Measurements from ENCODE around the gene LRRC73.
"Not testable (repeated sequence)": the region's sequence is repeated elsewhere in the genome, so short reads cannot be mapped to it uniquely, and the experiment has no call there.

The LRRC73 gene, protein sequence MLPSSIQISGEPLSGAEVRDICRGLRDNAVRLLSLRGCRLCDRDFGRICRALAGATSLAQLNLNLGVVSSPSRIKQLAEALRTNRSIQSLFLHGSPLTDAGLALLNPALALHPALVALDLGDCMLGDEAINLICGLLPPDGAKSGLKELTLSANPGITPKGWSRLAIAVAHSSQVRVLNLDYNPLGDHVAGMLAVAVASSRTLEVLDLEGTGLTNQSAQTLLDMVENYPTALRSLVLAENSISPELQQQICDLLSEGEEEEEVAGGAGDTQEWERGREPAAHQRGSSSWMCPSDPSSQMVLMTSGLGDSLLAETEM

DNA sequence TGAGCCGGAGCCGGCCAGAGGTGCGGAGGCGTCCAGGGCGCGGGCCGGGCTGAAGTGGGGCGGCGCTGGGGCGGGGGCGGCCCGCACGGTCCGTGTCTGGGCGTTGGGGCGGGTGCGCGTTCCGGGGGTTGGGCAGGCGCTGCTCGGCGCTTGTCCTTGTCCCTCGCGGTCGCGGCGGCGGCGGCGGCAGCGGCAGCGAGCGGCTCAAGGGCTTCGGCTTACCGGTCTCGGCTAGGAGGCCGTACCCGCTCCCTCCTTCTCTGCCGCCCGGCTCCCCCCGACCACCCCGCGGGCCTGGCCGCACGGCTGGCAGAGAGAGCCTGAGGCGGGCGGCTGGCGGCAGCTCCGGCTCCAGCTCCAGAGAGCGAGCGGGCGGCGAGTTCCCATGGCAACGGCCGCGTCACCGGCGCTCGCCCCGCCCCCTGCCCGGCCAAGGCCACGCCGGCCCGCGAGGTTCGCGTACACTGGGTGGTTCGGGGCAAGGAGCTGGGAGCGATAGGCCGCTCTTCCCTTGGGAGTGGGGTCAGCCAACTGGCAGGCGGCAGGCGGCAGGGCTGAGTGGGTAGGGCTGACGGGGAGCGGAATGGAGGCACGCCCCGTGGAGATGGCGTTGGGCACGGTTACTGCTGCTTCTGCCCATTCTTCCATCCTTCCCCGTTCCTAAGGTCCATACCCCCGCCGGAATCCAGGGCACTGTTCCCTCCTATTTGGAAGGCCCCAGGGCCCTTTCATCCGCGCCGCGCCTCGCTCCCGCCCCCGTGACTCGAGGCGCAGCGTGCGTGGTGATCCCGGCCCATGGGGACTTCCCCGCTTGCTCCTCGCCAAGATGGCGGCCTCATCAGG lies at the start of gene LRRC73:
LRRC73 (minus strand) TSS at position 363 of the 843 bp plus-strand sequence. CDS start 561 bp downstream, outside the sequence.
- no peak for FAIRE-seq
- peak; percentile 20 for TF ChIP-seq POLR2A (IDR thresholded peaks at IDR 0.05; ENCODE audit: low read depth, low read length)
- DNase-seq (ENCODE audit: insufficient read length, low spot score): peak; percentile 86

DNA sequence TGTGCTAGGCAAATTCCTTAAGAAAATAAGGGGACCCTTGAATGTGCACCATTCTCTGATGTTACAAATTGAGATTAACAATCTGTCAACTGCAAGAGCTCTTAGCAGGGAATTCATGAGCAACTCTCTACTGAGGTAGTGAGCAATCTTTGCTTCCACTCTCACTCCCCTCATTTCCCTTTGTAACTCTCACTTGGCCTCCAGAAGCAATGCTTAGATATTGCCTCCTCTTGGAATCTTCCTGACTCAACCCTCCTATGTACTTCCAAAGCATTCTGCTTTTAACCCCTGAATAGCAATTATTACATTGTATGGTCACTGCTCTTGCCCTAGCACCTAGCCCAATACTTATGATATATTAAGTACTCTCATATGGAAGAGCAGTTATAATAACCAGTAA lies 49.2 kb upstream of the LRRC73 start:
- no peak for TF ChIP-seq POLR2A (IDR thresholded peaks at IDR 0.05; ENCODE audit: low read depth, low read length)
- no peak for DNase-seq (ENCODE audit: insufficient read length, low spot score)
- FAIRE-seq: no peak

DNA sequence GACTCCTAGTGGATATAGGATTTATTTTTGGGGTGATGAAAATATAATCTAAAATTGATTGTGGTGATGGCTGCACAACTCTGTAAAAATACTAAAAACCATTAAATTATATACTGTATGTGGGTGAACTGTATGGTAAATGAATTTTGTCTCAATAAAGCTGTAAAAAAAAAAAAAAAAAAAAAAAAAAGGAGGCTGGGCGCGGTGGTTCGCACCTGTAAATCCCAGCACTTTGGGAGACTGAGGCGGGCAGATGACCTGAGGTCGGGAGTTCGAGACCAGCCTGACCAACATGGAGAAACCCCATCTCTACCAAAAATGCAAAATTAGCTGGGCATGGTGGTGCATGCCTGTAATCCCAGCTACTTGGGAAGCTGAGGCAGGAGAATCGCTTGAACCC lies 47.5 kb upstream of the LRRC73 start:
- FAIRE-seq: not testable (repeated sequence)

DNA sequence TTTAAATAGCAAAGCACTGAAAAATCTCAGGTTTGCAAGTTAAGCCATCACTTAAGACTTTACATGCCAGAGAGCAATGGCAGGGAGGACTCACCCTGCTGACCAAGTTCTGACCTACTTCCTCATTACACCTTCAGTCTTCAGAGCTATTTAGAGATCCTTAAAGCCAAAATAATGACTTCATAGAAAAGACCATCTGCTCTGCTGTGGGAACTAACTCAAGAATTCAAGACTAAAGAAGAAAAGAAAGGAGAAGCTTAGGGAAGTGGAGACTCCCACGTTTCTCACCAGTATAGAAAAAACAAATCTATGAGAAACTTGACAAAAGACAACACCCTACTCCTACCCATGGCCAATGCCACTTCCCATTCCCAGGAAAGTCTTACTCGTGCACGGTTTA lies 37.1 kb upstream of the LRRC73 start:
- DNase-seq (ENCODE audit: insufficient read length, low spot score) (no peak), FAIRE-seq (no peak)
- no peak for TF ChIP-seq POLR2A (IDR thresholded peaks at IDR 0.05; ENCODE audit: low read depth, low read length)

More for the DNA sequence above, 47.5 kb upstream of the LRRC73 start:
- DNase-seq (ENCODE audit: insufficient read length, low spot score): not testable (repeated sequence)

DNA sequence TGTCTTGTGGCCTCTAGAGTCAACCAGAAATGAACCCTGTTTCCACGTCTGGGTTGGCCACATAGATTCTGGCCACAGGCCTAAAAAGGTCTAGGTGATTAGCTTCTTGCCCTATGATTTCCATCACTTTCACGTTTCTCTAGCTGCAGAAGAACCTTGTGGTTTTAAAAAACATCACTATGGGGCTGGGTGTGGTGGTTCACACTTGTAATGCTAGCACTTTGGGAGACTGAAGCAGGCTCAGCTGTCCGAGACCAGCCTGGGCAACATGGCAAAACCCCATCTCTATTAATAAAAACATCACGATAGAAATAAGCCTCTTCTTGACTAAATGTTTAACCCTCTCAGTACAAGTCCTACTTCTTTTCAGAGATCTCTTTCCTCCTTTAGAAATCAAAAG lies 34.3 kb upstream of the LRRC73 start:
- DNase-seq (ENCODE audit: insufficient read length, low spot score) (no peak), FAIRE-seq (no peak)
- no peak for TF ChIP-seq POLR2A (IDR thresholded peaks at IDR 0.05; ENCODE audit: low read depth, low read length)

DNA sequence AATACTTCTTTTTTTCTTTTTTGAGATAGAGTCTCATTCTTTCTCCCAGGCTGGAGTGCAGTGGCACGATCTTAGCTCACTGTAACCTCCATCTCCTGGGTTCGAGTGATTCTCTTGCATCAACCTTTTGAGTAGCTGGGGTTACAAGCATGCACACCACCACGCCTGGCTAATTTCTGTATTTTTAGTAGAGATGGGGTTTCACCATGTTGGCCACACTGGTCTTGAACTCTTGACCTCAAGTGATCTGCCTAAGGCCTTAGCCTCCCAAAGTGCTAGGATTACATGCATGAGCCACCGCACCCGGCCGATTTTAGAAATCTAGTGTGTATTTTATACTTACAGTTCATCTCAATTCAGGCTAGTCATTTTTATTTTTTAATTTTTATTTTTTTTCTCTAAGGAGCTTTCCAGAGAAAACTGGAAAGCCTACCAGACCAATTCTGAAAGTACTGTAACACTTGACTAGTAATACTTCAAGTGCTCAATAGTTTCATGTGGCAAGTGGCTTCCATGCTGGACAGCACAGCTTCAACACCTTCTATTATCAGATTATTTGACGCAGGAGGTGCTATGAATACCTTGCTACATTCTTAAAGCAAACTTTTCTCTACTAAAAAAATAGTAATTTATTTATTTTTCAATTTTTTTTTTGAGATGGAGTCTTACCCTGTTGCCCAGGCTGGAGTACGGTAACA lies 31.8 kb upstream of the LRRC73 start:
- FAIRE-seq (no peak), DNase-seq (ENCODE audit: insufficient read length, low spot score) (no peak)
- TF ChIP-seq POLR2A (IDR thresholded peaks at IDR 0.05; ENCODE audit: low read depth, low read length): no peak

DNA sequence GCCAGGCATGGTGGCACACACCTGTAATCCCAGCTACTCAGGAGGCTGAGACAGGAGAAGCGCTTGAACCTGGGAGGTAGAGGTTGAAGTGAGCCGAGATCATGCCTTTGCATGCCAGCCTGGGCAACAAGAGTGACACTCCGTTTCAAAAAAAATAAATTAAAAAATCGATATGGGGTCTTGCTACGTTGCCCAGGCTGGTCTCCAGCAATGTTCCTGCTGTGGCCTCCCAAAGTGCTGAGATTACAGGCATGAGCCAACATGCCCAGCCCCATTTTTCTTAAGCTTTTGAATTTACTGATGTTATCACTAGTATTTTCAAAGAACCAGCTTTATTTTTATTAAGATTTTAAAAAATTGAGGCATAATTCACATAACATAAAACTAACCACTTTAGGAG lies 30.4 kb upstream of the LRRC73 start:
- FAIRE-seq (no peak), DNase-seq (ENCODE audit: insufficient read length, low spot score) (no peak)
- no peak for TF ChIP-seq POLR2A (IDR thresholded peaks at IDR 0.05; ENCODE audit: low read depth, low read length)

DNA sequence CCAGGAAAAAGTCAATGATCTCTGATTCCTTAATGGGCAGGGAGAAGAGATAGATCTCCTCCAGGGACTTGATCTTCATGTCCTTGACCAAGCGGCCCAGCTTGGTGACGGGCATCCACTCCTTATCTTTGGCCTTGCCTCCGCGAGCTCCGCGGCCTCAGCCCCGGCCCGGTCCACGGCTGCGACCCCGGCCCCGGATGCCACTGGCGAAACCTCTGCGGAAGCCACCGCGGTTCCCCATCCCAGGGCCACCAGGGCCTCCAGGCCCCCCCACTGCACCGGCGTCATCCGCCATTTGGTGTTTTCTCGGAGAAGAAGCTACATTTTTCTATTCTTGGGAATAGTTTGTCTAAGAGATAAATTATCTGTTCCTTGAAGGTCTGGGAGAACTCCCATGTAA lies 29.3 kb upstream of the LRRC73 start:
- DNase-seq (ENCODE audit: insufficient read length, low spot score); FAIRE-seq: not testable (repeated sequence)

DNA sequence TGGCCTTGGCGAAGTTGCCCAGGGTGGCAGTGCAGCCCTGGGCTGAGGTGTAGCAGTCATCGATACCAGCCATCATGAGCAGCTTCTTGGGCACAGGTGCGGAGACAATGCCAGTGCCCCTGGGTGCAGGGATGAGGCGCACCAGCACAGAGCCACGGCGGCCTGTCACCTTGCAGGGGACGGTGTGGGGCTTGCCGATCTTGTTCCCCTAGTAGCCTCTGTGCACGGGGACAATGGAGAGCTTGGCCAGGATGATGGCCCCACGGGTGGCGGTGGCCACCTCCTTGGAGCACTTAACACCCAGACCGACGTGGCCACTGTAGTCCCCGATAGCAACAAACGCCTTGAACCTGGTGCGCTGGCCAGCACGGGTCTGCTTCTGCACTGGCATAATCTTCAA lies 28.8 kb upstream of the LRRC73 start:
- DNase-seq (ENCODE audit: insufficient read length, low spot score); FAIRE-seq: not testable (repeated sequence)

DNA sequence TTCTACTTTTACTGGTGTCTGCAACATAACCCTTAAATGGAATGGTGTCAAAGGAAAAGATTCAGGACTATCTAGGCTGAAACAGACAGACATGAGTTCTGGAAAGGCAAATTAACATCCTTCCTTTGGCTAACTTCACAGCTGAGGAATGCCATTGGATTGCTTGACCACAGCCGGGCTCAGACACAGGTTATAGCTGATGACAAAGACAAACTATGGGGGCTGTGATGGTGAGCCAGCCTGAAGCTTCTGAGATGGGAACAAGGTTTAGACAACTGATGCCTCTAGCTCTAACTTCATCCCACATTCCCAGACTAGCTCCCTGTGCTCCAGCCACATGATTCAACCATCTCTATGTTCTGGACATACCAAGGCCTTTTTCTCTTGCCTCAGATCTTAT lies 22.1 kb upstream of the LRRC73 start:
- DNase-seq (ENCODE audit: insufficient read length, low spot score) (no peak), FAIRE-seq (no peak)
- TF ChIP-seq POLR2A (IDR thresholded peaks at IDR 0.05; ENCODE audit: low read depth, low read length): no peak

DNA sequence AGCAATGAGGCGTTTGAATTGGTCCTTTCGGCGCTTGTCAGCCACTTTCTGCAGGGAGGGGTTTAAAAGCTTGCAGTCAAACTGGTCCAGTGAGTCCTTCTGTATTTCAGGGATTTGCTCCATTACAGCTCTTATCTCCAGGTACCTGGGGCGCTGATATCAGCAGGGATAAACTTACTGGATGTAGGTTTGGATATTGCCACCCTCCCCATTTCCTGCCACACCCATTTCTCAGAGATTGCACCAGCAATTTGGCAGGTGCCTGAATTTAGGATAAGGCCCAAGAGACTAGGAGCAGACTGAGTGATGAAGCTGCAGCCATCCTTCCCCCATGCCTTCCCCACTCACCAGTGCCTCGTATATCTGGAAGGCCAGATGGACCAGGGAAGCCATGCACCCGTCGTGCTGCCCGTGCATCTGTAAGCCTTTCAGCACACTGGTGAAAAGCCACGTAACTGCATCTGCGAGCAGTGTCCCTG lies 14.4 kb upstream of the LRRC73 start:
- DNase-seq (ENCODE audit: insufficient read length, low spot score) (no peak), FAIRE-seq (no peak)
- TF ChIP-seq POLR2A (IDR thresholded peaks at IDR 0.05; ENCODE audit: low read depth, low read length): no peak

DNA sequence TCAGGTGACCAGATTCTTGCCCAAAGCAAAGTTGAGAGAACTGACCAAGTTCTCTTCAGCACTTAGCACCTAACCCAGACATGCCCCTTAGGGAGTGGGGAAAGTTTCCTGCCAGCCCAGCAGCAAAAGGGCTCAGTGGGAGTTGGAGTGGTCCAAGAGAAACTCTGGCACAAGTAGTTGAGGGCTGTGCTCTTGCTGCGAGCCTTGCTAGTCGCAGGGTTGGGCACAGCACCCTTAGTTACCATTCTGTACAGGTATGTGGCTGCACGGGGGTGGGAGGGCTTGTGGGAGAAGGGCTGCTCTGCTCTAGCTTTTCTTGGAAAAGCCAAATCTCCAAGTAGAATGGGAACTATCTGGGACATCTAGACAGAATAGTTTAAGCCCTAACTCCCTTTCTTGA lies 13.1 kb upstream of the LRRC73 start:
- no peak for TF ChIP-seq POLR2A (IDR thresholded peaks at IDR 0.05; ENCODE audit: low read depth, low read length)
- no peak for DNase-seq (ENCODE audit: insufficient read length, low spot score)
- no peak for FAIRE-seq

DNA sequence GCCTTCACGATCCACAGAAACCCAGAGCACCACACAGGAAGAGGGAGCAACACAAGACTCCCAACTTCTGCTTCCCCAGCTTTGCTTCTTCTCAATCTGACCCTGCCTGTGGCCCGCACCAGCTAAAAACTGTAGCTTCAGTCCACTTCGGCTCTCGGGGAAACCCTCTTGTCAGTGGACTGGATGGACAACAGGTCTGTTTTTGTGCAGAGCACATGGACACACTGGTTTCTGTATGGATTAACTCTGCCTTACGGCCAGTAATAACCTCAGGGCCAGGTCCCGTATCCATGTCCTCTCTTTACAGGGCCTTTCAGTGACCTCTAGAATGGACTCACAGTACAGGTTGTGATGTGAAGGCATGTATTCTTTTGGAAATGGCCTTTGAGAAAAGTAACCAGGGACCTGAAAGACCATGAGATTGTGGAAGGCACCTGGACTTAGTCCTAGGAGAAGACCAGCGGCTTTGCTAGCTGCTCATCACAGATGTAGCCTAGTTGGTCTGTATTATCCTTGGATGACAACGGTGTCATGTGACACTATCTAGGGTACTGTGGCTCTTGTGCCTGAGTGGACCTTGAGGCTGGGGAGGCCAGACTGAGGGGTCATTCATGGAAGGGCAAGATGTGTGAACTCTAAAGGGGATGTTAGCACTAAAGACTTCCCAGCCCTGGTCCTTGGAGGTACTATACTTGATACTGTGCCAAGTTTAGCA lies 12.6 kb upstream of the LRRC73 start:
- no peak for FAIRE-seq
- DNase-seq (ENCODE audit: insufficient read length, low spot score): no peak
- TF ChIP-seq POLR2A (IDR thresholded peaks at IDR 0.05; ENCODE audit: low read depth, low read length): no peak

DNA sequence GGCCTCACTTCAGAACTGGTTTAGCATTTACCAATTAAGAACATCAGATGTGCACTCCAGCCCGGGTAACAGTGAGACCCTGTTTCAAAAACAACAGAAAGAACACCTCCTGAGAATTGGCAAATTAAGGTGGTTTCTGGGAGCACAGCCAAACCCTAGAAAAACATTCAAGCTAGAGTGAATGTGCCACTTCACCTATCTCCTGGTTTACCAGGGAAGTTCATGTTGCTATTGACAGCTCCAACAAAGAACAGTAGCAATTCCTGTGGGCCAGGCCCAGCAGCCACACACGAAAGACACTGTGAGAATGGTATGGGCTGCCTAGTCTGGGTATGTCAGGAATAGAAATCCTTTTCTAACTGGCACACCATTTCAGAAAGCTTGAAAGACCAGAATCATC lies 11.7 kb upstream of the LRRC73 start:
- FAIRE-seq (no peak), DNase-seq (ENCODE audit: insufficient read length, low spot score) (no peak)

More for the DNA sequence above, 11.7 kb upstream of the LRRC73 start:
- TF ChIP-seq POLR2A (IDR thresholded peaks at IDR 0.05; ENCODE audit: low read depth, low read length): no peak
